Smooth muscle cell (in vitro differentiated cells): Measurements from ENCODE around the gene GRID2IP. TPM values are rescaled to one million over a fixed set of nuclear protein-coding genes. Genes with fewer than 3 reads are reported as not detected.
"Not testable (repeated sequence)": the region's sequence is repeated elsewhere in the genome, so short reads cannot be mapped to it uniquely, and the experiment has no call there.

Source experiments
- DNase-seq: peaks from one replicate; lab custom pipeline; 2025; ENCODE audit not compliant: unreplicated experiment; lab: John Stamatoyannopoulos, UW
- H2AFZ ChIP-seq: fragments of 200-600 bp; sonication (generic); 2 replicates; pipeline ENCODE4 v1.6.0; 2016; ENCODE audit warnings: antibody characterized with exemption, low read depth, mild to moderate bottlenecking
- H3F3A ChIP-seq: fragments of 200-600 bp; sonication (generic); 2 replicates; pipeline ENCODE4 v1.6.0; 2017; ENCODE audit warnings: antibody characterized with exemption, low read depth
- H3K27ac ChIP-seq: fragments of 200-600 bp; sonication (generic); 2 replicates; pipeline ENCODE4 v1.5.1; 2016; ENCODE audit warnings: low read depth, mild to moderate bottlenecking
- H3K27me3 ChIP-seq: fragments of 200-600 bp; sonication (generic); 2 replicates; pipeline ENCODE4 v1.6.1; 2016; ENCODE audit warnings: low read depth, mild to moderate bottlenecking
- H3K36me3 ChIP-seq: fragments of 200-600 bp; sonication (generic); 2 replicates; pipeline ENCODE4 v1.5.1; 2016; ENCODE audit warnings: low read depth
- H3K4me1 ChIP-seq: fragments of 200-600 bp; sonication (generic); 2 replicates; pipeline ENCODE4 v1.5.1; 2016; ENCODE audit warnings: low read depth
- H3K4me2 ChIP-seq: fragments of 200-600 bp; sonication (generic); 2 replicates; pipeline ENCODE4 v1.6.0; 2016; ENCODE audit warnings: mild to moderate bottlenecking
- H3K4me3 ChIP-seq: fragments of 200-600 bp; sonication (generic); 2 replicates; pipeline ENCODE4 v1.5.1; 2016; ENCODE audit warnings: mild to moderate bottlenecking
- H3K79me2 ChIP-seq: fragments of 200-600 bp; sonication (generic); 2 replicates; pipeline ENCODE4 v1.6.0; 2016; ENCODE audit warnings: low read depth, mild to moderate bottlenecking
- H3K9ac ChIP-seq: fragments of 200-600 bp; sonication (generic); 2 replicates; pipeline ENCODE4 v1.6.0; 2016; ENCODE audit warnings: low read depth
- H3K9me3 ChIP-seq: fragments of 200-600 bp; sonication (generic); replicated peaks from 2 replicates; pipeline ENCODE4 v1.5.1; 2016; ENCODE audit warnings: low read depth
- H4K20me1 ChIP-seq: fragments of 200-600 bp; sonication (generic); 2 replicates; pipeline ENCODE4 v1.6.0; 2016; ENCODE audit warnings: low read depth
- WGBS: methylation state at CpG from one replicate; pipeline ENCODE4 v1.1.7; 2016; ENCODE audit warnings: low lambda C conversion rate; 5-methylcytosine and 5-hydroxymethylcytosine counted together
- polyA plus RNA-seq: library from polyadenylated mRNA; unstranded; fragments of >200 nt; fragmentation: Nextera tagmentation; extraction: Ambion mirVana; gene quantifications from 2 replicates; pipeline ENCODE4 v1.2.1, GENCODE V29; 2016
- total RNA-seq: library from RNA; depleted of rRNA; stranded (reverse); fragments of >200 nt; gene quantifications from 2 replicates; pipeline ENCODE4 v1.2.3, GENCODE V29; 2014
- TF ChIP-seq, protein P1 (sequence below): fragments of 200-600 bp; sonication (generic); IDR thresholded peaks from 2 replicates; pipeline ENCODE4 v1.5.1; 2017; ENCODE audit warnings: borderline replicate concordance, mild to moderate bottlenecking, antibody characterized with exemption; ENCODE audit not compliant: insufficient read depth, poor library complexity, severe bottlenecking

Gene GRID2IP
- total and polyA plus RNA-seq, 2 experiments from 2014 or later = not detected

- H3F3A ChIP-seq = peaks cover 54% of the 10 kb centered on the region
- DNase-seq = no peak
- H3K9me3 ChIP-seq = no peaks in the 10 kb centered on the region
- H4K20me1 ChIP-seq = peaks cover 72% of the 10 kb centered on the region
- H3K27me3 ChIP-seq = no peaks in the 10 kb centered on the region
- peaks cover 12% of the 10 kb centered on the region for H3K79me2 ChIP-seq
- no peak overlapping the region for H3K9ac ChIP-seq
- TF ChIP-seq, protein P1, sequence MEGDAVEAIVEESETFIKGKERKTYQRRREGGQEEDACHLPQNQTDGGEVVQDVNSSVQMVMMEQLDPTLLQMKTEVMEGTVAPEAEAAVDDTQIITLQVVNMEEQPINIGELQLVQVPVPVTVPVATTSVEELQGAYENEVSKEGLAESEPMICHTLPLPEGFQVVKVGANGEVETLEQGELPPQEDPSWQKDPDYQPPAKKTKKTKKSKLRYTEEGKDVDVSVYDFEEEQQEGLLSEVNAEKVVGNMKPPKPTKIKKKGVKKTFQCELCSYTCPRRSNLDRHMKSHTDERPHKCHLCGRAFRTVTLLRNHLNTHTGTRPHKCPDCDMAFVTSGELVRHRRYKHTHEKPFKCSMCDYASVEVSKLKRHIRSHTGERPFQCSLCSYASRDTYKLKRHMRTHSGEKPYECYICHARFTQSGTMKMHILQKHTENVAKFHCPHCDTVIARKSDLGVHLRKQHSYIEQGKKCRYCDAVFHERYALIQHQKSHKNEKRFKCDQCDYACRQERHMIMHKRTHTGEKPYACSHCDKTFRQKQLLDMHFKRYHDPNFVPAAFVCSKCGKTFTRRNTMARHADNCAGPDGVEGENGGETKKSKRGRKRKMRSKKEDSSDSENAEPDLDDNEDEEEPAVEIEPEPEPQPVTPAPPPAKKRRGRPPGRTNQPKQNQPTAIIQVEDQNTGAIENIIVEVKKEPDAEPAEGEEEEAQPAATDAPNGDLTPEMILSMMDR = no peak
- no peak overlapping the region for H2AFZ ChIP-seq
- H3K4me1 ChIP-seq = no peaks in the 10 kb centered on the region
- H3K4me3 ChIP-seq = no peak overlapping the region
- no peak overlapping the region for H3K4me2 ChIP-seq
- WGBS = over 99% methylated on average over 4 of the region's 4 CpGs
- no peak overlapping the region for H3K27ac ChIP-seq
- peaks cover 39% of the 10 kb centered on the region for H3K36me3 ChIP-seq
These were observed 89.2 kb downstream of the GRID2IP start for GRCh38 chr7:6461946-6462550.

DNA sequence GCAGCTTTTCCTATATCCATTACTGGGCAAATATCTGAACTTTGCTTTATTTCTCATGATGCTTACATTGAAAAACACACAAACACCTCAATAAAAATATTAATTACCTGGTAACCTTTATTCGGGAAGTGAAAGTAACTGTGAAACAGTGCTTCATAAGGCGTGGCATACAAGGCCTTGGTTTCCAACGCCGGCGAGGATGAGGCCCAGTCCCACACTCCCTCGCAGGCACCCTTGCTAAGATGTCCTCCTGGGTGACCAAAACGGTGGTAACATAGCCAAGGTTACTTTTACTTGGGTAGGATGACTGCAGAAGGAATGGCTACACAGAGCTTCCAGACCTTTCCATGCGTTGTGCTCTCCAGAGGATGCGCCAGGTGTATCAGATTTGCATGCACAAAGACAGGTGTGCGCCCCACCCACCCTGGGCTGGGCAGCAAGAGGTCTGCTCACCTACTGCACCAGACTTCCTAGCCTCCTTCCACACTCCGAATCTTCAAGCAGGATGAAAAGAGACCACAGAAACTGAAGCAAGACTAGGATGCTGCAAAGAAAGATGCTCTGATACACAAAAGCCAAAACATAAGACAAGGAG is 90.2 kb downstream of the GRID2IP start:
- no peaks in the 10 kb centered on the region for H3K4me1 ChIP-seq
- H3K27ac ChIP-seq = no peak overlapping the region
- peaks cover 63% of the 10 kb centered on the region for H4K20me1 ChIP-seq
- no peak overlapping the region for H3K4me2 ChIP-seq
- TF ChIP-seq, protein P1 = no peak
- no peak overlapping the region for H3K9ac ChIP-seq
- H3F3A ChIP-seq = peaks cover 45% of the 10 kb centered on the region
- H2AFZ ChIP-seq = no peak overlapping the region
- no peak for DNase-seq
- WGBS = 98% methylated on average over 11 of the region's 11 CpGs
- no peak overlapping the region for H3K4me3 ChIP-seq
- H3K9me3 ChIP-seq = no peaks in the 10 kb centered on the region
- H3K36me3 ChIP-seq = peaks cover 30% of the 10 kb centered on the region
- H3K27me3 ChIP-seq = no peaks in the 10 kb centered on the region
- H3K79me2 ChIP-seq = peaks cover 2% of the 10 kb centered on the region

- H4K20me1 ChIP-seq = peaks cover 55% of the 10 kb centered on the region
- H3K27ac ChIP-seq = no peak overlapping the region
- no peak overlapping the region for H2AFZ ChIP-seq
- no peaks in the 10 kb centered on the region for H3K27me3 ChIP-seq
- WGBS = 95% methylated on average over 6 of the region's 6 CpGs
- no peak for DNase-seq
- TF ChIP-seq, protein P1 = no peak
- peaks cover 41% of the 10 kb centered on the region for H3F3A ChIP-seq
- H3K36me3 ChIP-seq = peaks cover 22% of the 10 kb centered on the region
- no peaks in the 10 kb centered on the region for H3K4me1 ChIP-seq
- H3K4me3 ChIP-seq = no peak overlapping the region
- no peaks in the 10 kb centered on the region for H3K9me3 ChIP-seq
- H3K9ac ChIP-seq = no peak overlapping the region
- no peaks in the 10 kb centered on the region for H3K79me2 ChIP-seq
- H3K4me2 ChIP-seq = no peak overlapping the region
These were observed 91.0 kb downstream of the GRID2IP start for GRCh38 chr7:6460303-6460702.

GRCh38 chr7:6458676-6459075 is 92.6 kb downstream of the GRID2IP start:
- not testable (repeated sequence) for H2AFZ ChIP-seq, H3K9ac ChIP-seq, H3K4me2 ChIP-seq, DNase-seq, H3K4me1 ChIP-seq, H3K27me3 ChIP-seq, H3K4me3 ChIP-seq, H3K79me2 ChIP-seq, H3K9me3 ChIP-seq, H3K27ac ChIP-seq
- Histone ChIP-seq H3F3A (peaks cover 36% of the 10 kb centered on the region), H3K36me3 (peaks cover 21% of the 10 kb centered on the region), H4K20me1 (peaks cover 40% of the 10 kb centered on the region)
- whole genome bisulfite sequencing = 98% methylated on average over 3 of the region's 3 CpGs
